Measurements from ENCODE around the gene BCAP31.
"Not testable (repeated sequence)": the region's sequence is repeated elsewhere in the genome, so short reads cannot be mapped to it uniquely, and the experiment has no call there.

- not testable (repeated sequence) for TF ChIP-seq EZH2 (IDR thresholded peaks at IDR 0.05; ENCODE audit: low read length, unreplicated experiment); CTCF (conservative IDR thresholded peaks at IDR 0.05; ENCODE audit: low read depth, low read length); EZH2phosphoT487 (IDR thresholded peaks at IDR 0.05; ENCODE audit: borderline replicate concordance, low read length)
These were observed 27.0 kb downstream of the BCAP31 start for GRCh38 chrX:153696986-153697722.

Measured in PC-3 (cell line).